Endothelial cell (in vitro differentiated cells): Measurements from ENCODE around the gene PTPN6. TPM values are rescaled to one million over a fixed set of nuclear protein-coding genes. Genes with fewer than 3 reads are reported as not detected.

Source experiments
- DNase-seq: peaks from one replicate; pipeline ENCODE4 v3.0.0; 2021; ENCODE audit warnings: low spot score
- H3K27ac Mint-ChIP-seq: one replicate; pipeline ENCODE4 v1.8.0; 2021; ENCODE audit warnings: mixed read lengths, inconsistent platforms; ENCODE audit not compliant: unreplicated experiment
- H3K27me3 Mint-ChIP-seq: one replicate; pipeline ENCODE4 v1.8.0; 2021; ENCODE audit warnings: mild to moderate bottlenecking, moderate library complexity, mixed read lengths, inconsistent platforms; ENCODE audit not compliant: unreplicated experiment
- H3K36me3 Mint-ChIP-seq: one replicate; pipeline ENCODE4 v1.8.0; 2021; ENCODE audit warnings: mild to moderate bottlenecking, low read depth, mixed read lengths, inconsistent platforms; ENCODE audit not compliant: unreplicated experiment
- H3K4me1 Mint-ChIP-seq: one replicate; pipeline ENCODE4 v1.8.0; 2021; ENCODE audit warnings: mild to moderate bottlenecking, mixed read lengths, inconsistent platforms; ENCODE audit not compliant: unreplicated experiment
- H3K4me3 Mint-ChIP-seq: one replicate; pipeline ENCODE4 v1.8.0; 2021; ENCODE audit warnings: mild to moderate bottlenecking, mixed read lengths, inconsistent platforms; ENCODE audit not compliant: unreplicated experiment
- H3K9me3 Mint-ChIP-seq: one replicate; pipeline ENCODE4 v1.8.0; 2021; ENCODE audit warnings: mixed read lengths, inconsistent platforms; ENCODE audit not compliant: unreplicated experiment
- total RNA-seq: library from RNA; stranded (reverse); fragmentation: NEBNext Ultra II Directional; extraction: Animal tissue kit (Norgen Biotek cat#: 25700); gene quantifications from one replicate; pipeline ENCODE4 v1.2.1, GENCODE V29; 2021; ENCODE audit not compliant: unreplicated experiment
- TF ChIP-seq, protein P1 (sequence below): fragments of 200-600 bp; sonication (generic); IDR thresholded peaks from one replicate; pipeline ENCODE4 v1.5.0; 2021; ENCODE audit warnings: antibody characterized with exemption; ENCODE audit not compliant: unreplicated experiment

The PTPN6 gene
- total RNA-seq, 1 donor from 2014 or later = 22.1 TPM

DNA sequence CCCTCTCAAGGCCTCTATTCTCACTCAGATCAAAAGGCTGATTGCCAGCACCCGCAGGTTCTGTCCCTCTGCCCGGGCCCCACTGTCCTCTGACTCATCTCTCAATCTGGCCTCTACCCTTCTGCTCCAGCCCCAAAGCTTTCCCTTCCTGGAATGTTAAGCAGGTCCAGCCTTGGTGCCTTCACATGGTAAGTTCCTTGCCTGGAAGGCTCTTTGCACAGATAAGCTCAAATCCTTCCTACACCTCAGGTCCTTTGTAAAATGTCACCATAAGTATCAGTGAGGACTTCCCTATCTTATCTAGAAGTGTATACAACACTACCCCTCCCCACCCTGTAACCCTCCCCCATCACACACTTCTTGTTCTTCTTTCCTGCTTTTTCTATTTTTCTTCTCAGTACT lies 44.9 kb downstream of the PTPN6 start:
- Mint-ChIP-seq H3K4me3 (no peak overlapping the region), H3K9me3 (no peaks in the 10 kb centered on the region), H3K36me3 (peaks cover 13% of the 10 kb centered on the region)

GRCh38 chr12:6998715-6999451 lies 47.7 kb downstream of the PTPN6 start:
- Mint-ChIP-seq H3K4me1 (no peaks in the 10 kb centered on the region), H3K4me3 (no peak overlapping the region), H3K9me3 (no peaks in the 10 kb centered on the region), H3K36me3 (peaks cover 13% of the 10 kb centered on the region), H3K27me3 (peaks cover 3% of the 10 kb centered on the region), H3K27ac (no peak overlapping the region)
- TF ChIP-seq, protein P1, sequence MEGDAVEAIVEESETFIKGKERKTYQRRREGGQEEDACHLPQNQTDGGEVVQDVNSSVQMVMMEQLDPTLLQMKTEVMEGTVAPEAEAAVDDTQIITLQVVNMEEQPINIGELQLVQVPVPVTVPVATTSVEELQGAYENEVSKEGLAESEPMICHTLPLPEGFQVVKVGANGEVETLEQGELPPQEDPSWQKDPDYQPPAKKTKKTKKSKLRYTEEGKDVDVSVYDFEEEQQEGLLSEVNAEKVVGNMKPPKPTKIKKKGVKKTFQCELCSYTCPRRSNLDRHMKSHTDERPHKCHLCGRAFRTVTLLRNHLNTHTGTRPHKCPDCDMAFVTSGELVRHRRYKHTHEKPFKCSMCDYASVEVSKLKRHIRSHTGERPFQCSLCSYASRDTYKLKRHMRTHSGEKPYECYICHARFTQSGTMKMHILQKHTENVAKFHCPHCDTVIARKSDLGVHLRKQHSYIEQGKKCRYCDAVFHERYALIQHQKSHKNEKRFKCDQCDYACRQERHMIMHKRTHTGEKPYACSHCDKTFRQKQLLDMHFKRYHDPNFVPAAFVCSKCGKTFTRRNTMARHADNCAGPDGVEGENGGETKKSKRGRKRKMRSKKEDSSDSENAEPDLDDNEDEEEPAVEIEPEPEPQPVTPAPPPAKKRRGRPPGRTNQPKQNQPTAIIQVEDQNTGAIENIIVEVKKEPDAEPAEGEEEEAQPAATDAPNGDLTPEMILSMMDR = no peak
- no peak for DNase-seq

More for the DNA sequence above, 44.9 kb downstream of the PTPN6 start:
- Mint-ChIP-seq H3K4me1 (no peaks in the 10 kb centered on the region), H3K27ac (no peak overlapping the region), H3K27me3 (peaks cover 2% of the 10 kb centered on the region)
- no peak for DNase-seq
- TF ChIP-seq, protein P1 = no peak

DNA sequence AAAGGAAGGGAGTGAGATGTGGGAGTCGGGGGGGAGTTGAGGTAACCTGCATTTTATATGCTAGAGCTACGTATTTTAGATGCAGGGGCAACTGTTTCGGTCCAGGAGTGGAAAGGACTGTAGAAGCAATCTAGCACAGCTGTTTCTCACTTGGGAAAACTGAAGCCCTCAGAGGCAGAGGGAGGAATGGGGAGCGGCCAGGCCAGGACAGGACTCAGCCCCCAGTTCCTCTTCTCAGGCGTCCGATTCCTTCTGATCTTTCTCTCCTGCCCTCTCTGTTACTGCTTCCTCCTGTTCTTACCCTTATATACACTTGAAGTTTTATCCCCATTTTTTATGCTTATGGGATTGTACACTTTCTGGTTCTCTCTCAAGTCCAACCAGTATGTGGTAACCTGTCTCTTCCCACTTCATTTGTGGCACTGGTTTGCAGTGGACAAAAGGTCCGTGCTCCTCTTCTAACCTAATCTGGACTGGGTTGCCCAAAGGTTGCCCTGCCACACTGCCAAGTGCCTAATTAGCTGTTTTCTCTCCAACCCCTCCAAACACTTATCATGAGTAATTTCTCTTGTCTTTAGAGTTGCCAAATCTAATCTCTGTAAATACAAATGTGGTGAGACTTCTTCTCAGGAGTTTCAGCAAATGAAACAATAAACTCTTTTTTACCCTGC lies 50.9 kb downstream of the PTPN6 start:
- TF ChIP-seq, protein P1 = no peak
- H3K27me3 Mint-ChIP-seq = peaks cover 2% of the 10 kb centered on the region
- no peaks in the 10 kb centered on the region for H3K36me3 Mint-ChIP-seq
- H3K9me3 Mint-ChIP-seq = no peaks in the 10 kb centered on the region
- no peak for DNase-seq
- no peak overlapping the region for H3K27ac Mint-ChIP-seq
- no peak overlapping the region for H3K4me3 Mint-ChIP-seq
- no peaks in the 10 kb centered on the region for H3K4me1 Mint-ChIP-seq

DNA sequence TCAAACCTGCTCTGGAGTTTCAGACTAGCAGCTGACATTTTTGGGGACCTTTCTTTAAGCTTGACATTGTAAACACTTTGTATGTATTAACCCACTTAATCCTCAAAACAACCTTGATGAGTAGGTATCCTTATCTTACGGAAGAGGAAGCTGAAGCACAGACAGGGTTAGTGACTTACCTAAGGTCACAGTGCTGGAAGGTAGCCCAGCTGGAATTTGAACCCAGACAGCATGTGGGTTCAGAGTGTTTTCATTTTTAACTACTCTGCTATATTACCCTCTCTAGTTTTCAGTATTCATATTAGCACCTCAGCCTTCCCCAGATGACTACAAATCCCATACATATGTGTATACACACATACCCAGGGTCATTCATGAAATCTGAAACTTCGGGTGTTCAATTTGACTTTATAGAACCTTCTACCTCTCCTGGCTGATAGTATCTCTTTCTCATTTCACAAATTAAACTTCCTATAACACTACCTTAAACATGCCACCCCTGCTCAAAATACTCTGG lies 53.2 kb downstream of the PTPN6 start:
- Mint-ChIP-seq H3K36me3 (no peaks in the 10 kb centered on the region), H3K27me3 (peaks cover 2% of the 10 kb centered on the region), H3K27ac (no peak overlapping the region), H3K4me3 (no peak overlapping the region), H3K9me3 (no peaks in the 10 kb centered on the region), H3K4me1 (no peaks in the 10 kb centered on the region)
- no peak for DNase-seq
- TF ChIP-seq, protein P1 = no peak

- Mint-ChIP-seq H3K27ac (no peak overlapping the region), H3K9me3 (no peaks in the 10 kb centered on the region), H3K27me3 (peaks cover 2% of the 10 kb centered on the region), H3K36me3 (no peaks in the 10 kb centered on the region), H3K4me3 (no peak overlapping the region), H3K4me1 (no peaks in the 10 kb centered on the region)
- TF ChIP-seq, protein P1 = no peak
- DNase-seq = no peak
Measured at GRCh38 chr12:7004840-7005239, 53.7 kb downstream of the PTPN6 start.
